Activated naive CD4-positive, alpha-beta T cell treated with anti-CD3 and anti-CD28 coated beads, Interleukin-2, amount 50 U/mL, for 16 hours (primary cell): ENCODE measurements around the gene RRP1B.
A peak's percentile ranks its signal among the peaks of the same experiment; 100 is the strongest.
"Not testable (repeated sequence)": the region's sequence is repeated elsewhere in the genome, so short reads cannot be mapped to it uniquely, and the experiment has no call there.

ENCODE experiments used
- DNase-seq: peaks from one replicate; pipeline ENCODE4 v3.0.0-alpha.2; 2020

The RRP1B gene, protein sequence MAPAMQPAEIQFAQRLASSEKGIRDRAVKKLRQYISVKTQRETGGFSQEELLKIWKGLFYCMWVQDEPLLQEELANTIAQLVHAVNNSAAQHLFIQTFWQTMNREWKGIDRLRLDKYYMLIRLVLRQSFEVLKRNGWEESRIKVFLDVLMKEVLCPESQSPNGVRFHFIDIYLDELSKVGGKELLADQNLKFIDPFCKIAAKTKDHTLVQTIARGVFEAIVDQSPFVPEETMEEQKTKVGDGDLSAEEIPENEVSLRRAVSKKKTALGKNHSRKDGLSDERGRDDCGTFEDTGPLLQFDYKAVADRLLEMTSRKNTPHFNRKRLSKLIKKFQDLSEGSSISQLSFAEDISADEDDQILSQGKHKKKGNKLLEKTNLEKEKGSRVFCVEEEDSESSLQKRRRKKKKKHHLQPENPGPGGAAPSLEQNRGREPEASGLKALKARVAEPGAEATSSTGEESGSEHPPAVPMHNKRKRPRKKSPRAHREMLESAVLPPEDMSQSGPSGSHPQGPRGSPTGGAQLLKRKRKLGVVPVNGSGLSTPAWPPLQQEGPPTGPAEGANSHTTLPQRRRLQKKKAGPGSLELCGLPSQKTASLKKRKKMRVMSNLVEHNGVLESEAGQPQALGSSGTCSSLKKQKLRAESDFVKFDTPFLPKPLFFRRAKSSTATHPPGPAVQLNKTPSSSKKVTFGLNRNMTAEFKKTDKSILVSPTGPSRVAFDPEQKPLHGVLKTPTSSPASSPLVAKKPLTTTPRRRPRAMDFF

DNA sequence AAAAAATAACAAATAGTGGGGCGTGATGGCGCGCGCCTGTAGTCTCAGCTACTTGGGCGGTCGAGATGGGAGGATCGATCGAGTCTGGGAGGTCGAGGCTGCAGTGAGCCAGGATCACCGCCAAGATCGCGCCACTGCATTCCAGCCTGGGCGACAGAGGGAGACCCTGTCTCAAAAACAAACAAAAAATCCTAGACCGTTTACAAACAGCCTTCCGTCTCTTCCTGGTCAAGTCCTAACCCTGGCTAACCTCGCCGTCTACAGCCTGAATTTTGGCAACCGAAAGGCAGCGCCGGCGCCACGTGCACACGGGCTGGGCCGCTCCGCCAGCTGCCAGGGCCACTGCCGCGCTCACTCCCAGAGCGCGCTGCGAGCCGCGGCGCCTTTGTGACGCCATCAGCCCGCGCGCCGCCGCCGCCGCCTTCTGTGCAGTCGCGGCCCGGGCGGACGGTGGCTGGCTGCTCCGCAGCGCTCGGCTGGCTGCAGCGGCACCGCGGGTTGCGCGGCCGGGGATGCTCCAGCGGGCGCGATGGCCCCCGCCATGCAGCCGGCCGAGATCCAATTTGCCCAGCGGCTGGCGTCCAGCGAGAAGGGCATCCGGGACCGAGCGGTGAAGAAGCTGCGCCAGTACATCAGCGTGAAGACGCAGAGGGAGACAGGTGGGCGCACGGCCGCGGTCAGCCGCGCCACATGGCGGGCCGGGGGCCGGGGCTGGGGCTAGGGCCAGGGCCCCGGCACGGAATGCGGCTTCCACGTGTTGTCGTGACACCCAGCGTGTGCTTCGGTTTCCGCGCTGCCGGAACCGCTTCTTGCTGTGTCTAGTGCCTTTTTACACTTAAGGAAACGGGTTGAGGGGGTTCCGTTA lies at the start of gene RRP1B, which contains the start of gene HSF2BP:
Gene RRP1B (plus strand): TSS at position 425 of the 865 bp plus-strand sequence. CDS start 105 bp downstream, at position 530.
Gene HSF2BP (minus strand): TSS at position 353 of the 865 bp plus-strand sequence. CDS start 1,392 bp downstream, outside the sequence.
- peak; percentile 83 for DNase-seq

DNA sequence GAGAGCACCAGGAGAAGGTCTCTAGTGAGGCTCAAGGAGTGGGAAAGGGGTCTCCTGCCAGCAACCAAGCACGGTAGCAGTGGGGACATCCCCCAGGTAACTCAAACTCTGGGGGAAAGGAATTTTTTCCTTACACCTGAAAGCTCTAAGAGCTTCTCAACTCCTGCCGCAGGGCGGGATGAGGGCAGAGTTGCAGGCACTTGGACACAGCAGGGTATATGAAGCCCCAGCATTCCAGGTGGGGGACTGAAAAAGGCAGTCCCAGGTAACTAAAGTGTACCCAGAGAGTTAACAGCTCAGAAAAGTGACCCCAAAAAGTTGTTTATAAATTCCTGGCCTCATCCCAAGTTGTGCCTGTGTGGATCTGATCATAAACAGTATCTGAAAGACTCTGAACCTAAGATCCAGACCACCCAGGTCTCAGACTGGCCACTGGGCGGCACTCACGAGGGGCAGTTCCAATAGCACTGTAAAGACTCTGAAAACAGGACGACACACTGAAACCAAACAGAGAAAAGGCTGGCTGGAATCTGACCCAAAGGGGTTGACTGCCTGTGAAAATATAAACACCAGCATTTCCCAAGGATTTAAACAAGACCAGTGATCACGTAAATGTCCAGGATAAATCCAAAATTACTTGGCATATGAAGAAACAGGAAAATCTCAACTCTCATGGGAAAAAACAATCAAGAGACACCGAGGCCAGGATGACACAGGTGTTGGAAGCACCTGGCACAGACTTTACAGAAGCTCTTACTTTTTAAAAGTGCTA lies 47.6 kb upstream of the RRP1B start:
- no peak for DNase-seq

DNA sequence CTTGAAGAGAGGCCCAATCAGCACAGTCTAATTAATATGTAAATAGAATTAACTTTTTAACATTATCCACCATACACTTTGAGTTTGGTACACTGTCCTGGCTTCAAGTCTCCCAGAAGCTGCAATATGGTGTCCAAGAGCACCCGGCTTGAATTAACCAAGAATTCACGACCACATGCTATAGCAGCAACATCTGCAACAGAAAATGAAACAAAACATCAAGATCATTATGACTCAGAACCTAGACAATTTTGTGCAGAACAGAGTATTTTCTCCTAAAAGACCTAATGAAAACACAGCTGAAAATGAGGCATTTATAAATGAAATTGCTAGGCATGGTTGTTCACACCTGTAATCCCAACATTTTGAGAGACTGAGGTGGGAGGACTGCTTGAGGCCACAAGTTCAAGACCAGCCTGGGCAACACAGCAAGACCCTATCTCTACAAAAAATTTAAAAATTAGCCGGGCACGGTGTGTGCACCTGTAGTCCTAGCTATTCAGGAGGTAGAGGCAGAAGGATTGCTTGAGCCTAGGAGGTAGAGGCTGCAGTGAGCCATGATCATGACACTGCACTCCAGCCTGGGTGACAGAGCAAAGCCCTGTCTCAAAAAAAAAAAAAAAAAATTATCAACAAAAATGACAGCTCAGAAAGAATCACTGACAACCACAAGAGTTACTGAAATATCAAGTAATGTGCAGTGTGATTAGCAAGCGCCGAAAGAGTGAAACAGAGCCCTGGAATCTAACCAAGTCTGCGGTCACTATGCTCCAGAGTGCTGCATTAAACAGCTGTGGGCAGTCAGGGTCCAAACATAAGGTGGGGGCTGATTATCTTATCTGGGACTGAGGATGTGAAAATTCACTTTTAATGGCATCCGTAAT lies 45.4 kb upstream of the RRP1B start:
- no peak for DNase-seq

DNA sequence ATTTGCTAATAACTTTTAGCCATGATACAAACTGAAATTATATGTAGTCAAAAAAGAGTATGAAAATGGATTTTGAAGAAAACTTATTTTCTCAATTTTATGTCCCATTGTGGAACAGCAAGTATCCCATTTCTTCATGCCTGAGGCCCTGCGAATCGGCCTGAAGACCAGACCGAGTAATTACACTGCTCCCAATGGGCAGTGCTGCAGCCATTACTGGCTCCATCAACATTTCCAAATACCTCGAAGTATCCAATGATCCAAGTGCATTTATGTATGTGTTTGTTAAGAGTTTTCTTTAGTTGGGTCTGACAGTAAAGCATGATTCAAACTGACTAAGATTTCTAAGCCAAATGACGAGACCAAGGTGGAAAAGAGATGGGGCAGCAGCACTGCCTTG lies 44.5 kb upstream of the RRP1B start:
- no peak for DNase-seq

DNA sequence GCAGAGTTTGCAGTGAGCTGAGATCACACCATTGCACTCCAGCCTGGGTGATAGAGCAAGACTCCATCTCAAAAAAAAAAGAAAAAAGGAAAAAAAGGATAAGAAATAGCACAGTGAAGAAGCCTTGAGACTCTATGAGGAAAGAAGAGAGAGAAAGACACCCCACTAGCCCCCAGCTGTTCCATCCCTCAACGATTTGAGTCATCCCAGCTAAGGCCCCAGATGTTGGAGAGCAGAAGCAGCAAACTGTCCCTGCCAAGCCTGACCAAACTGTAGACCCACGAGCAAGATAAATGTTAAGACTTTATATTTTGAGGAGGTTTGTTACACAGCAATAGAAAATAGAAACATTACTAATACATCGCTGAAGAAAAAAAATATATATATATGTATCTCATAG lies 42.5 kb upstream of the RRP1B start:
- not testable (repeated sequence) for DNase-seq

DNA sequence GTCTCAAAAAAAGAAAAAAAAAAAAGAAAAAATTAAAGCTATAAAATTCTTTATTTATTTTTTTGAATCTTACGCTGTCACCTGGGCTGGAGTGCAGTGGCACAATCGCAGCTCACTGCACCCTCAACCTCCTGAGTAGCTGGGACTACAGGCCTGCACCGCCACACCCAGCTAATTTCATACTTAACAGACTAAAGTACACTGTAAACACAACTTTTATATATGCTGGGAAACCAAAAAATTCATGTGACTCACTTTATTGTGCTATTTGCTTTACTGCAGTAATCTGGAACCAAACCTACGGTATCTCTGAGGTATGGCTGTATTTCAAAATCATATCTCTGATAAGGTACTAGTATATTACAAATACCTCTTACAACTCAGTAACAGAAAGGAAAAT lies 40.4 kb upstream of the RRP1B start:
- DNase-seq: no peak

DNA sequence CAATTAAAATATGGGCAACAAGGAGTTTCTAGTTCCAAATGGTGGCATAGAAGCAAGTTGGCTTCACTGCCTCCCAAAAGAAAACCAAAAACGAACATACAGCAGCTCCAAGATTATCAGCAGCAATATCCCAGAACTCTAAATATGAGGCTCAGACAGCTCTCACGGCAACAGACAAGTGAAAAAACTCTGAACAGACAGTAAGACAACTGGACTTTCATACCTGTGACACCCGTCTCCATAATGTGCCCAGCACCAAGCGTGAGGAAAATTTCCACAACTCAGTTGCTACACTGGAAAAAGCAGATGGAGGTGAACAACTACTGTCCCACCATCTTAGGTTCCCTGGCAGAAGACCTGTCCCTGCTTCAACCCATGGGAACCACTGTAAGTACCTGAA lies 40.0 kb upstream of the RRP1B start:
- DNase-seq: no peak

DNA sequence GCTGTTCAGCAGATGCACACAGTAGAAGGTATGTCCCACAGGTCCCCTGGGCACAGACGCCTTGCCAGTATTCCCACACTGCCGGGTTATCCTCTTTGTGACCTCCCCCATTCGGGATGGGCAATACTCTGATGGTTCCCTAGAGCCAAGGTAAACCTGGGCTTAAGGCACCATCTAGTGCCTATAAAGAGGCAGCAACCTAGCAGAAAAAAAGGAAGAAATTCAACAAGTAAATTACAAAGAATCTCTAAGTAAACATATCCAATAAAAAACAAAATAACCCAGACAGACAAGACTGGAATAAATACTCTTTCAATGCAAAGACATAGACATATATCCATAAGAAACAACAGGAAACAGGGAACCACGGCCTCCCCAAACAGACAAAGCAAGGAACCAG lies 39.5 kb upstream of the RRP1B start:
- no peak for DNase-seq

DNA sequence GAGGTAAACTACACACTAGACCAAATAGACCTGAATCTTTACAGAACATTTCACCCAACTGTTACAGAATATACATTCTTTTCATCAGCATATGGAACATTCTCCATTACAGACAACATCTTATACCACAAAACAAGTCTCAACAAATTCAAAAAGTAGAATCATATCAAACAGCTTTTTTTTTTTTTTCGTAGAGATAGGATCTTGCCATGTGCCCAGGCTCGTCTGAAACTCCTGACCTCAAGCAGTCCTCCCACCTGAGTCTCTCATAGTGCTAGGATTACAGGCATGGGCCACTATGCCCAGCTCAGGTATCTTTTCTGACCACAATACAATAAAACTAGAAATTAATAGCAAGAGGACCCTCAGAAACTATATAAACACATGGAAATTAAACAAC lies 36.6 kb upstream of the RRP1B start:
- DNase-seq: no peak

DNA sequence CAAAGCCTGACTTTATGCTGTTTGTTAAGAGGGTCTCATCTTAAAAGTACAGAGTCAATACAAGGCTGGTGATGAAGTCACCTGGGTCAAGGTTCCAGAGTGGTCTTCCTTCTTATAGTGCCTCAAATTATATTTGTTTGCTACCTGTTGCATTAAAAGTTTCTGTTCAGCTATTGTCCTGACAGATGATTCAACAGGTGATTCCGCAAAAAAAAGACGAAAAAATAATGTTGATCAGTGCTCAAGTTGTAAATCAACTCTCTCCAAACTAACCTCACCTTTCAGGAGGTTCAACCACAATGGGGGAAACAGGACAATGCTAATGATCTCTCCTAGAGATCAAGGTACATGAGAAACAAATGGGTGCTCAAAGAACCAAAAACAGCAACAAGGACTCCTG lies 35.8 kb upstream of the RRP1B start:
- DNase-seq: no peak

DNA sequence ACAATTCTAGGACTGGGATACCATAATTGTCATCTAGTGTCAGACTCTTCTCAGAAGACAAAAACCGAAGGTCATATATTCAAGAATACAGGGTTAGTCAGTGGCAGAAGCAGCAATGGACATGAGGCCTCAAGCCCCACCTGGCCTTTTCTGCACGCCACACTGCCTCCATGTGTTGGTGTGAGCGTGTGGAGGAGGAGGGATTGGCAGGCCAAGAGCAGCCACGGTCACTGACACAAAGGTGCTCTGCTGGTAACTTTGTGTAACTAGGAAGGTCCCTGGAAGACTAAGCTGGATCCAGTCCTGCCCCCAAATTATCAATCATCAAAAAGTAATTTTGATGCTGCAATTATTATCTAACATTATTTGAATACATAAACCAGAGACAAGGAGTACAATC lies 35.0 kb upstream of the RRP1B start:
- no peak for DNase-seq

DNA sequence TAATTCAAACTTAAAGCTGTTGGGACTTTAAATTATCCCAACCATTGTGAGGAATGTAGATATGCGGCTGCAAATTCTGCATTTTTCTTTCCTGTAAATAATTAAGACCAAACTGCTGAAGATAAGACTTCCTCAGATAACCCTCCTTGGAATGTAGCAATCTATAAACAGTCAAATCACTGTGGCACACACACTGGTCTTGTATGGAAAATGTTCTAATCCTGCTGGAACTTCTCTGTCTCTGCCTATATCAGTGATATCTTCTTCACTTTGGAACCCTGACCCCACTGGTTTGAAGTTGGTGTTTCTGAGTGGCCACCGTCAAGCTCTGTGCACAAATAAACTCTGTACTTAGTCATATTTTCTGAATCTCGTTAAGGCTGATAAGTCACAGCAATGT lies 33.0 kb upstream of the RRP1B start:
- DNase-seq: no peak

DNA sequence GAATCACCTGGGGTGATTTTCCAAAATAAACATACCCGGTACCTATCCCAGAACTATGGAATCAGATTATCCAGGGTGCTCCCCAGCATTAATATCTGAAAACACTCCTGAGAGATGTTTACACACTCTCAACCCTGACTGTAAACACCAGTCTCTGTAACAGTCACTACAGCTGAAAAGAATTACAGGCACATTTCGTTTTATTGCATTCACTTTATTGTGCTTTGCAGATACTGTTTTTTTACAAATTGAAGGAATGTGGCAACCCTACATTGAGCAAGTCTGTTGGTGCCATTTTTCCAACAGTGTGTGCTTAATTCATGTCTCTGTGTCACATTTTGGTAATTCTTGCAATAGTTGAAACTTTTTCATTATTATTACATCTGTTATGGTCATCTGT lies 31.8 kb upstream of the RRP1B start:
- DNase-seq: no peak

DNA sequence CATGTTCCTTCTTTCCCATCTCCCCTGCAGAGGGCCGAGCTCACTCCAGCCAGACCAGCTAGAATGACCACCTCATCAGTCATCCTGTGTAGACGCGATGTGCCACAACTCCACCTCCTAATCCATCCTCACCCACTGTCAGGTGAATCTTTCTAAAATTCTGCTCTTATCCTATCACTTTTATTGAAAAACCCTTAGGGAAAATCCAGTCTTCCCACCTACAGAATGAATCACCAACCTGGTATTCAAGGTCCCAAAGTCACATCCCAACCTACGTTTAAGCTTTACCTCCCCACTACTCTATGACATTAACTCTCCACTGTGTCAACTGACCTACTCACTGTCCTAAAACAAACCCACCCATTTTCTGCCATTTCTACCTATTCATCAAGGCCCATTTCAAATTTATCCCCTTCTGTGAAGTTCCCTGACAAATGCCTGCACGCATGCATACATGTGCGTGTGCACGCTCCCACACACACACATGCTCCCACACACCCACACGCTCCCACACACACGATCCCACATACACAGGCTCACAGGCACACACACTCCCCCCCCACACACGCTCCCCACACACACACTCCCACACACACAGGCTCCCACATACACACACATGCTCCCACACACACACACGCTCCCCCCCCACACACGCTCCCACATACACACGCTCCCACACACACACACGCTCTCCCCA lies 27.8 kb upstream of the RRP1B start:
- DNase-seq: no peak

DNA sequence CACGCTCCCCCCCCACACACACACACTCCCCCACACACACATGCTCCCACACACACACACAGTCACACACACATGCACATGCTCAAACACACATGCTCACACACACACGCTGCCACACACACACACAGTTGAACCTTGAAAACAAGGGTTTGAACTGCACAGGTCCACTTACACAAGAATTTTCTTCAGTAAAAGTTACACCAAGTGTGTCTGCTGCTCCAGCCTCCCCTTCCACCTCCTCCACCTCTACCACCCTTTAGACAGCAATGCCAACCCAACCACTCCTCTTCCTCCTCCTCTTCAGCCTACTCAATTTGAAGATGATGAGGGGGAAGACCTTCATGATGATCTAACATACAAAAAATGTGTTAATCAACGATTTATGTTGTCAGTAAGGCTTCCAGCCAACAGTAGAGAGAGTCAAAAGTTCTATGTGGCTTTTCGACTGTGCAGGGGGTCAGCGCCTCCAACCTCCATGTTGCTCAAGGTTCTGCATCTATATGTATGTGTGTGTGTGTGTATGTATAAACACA lies 26.9 kb upstream of the RRP1B start:
- no peak for DNase-seq

DNA sequence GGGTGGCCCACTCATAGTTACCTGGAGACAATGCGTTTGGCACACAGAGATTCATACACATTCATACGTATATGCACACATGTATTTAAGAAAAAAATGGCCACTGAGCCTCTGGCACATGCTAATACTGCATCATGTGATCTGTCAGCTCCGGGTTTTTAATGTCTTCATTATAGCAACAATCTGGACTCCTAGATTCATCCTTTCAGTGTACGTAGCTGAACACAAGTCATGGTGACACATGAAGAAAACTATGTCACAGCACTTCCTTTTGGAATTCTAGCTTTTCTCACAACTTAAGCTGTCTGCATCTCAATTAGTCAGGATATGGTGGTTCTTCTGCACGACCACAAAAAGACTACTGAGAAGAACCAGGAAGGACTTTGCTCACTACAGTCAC lies 24.7 kb upstream of the RRP1B start:
- DNase-seq: no peak

DNA sequence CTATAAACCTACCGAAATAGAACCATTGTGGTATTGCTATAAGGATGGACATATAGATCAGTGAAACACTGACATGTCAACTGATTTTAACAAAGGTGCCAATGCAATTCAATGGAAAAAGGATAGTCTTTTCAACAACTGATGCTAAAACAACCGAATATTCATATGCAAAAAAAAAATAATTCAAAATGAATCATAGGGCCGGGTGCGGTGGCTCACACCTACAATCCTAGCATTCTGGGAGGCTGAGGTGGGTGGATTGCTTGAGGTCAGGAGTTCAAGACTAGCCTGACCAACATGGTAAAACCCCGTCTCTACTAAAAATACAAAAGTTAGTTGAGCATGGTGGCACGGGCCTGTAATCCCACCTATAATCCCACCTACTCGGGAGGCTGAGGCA lies 23.9 kb upstream of the RRP1B start:
- DNase-seq: no peak

DNA sequence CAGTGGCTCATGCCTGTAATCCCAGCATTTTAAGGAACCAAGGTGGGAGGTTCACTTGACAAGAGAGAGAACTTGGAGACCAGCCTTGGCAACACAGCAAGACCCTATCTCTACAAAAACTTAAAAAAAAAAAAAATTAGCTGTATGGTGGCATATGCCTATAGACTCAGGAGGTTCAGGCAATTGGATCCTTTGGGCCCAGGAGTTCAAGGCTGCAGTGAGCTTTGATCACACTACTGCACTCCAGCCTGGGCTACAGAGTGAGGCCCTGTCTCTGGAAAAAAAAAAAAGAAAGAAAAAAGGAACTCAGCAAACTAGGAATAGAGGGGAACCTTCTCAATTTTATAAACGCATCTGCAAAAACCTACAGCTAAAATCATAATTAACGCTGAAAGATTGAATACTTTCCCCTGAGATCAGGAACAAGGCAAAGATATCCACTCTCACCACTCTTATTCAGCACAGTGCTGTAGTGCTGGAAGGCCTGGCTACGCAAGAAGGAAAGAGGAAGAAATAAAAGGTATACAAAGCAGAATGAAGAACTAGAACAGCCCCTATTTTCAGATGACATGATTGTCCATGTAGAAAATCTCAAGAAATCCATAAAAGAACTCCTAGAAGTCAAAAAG lies 21.7 kb upstream of the RRP1B start:
- DNase-seq: no peak

DNA sequence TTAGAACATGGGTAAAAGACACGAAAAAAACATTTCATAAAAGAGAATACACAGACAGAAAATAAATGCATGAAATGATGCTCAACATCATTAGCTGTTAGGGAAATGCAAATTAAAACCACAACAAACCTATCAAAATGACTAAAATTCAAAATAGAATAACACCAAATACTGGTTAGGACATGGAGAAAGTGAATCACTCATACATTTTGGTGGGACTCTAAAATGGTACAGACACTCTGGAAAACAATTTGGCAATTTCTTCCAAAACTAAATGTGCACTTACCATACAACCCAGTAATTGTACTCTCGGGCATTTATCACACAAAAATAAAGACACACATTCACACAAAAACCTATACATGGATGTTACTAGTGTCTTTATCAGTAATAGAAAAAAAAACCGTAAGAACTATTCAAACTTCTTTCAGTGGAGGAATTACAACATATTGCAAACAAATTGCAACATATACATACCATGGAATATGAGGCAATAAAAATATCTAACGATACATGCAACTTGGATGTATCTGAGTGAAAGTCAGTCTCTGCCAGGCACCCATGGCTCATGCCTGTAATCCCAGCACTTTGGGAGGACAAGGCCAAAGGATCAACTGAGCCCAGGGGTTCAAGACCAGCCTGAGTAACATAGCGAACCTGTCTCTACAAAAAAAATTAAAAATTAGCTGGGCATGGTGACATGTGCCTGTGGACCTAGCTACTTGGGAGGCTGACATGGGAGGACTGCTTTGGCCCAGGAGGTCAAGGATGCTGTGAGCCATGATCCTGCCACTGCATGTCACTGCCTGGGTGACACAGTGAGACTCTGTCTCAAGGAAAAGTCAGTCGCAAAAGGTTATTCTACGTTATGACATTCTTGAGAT lies 19.6 kb upstream of the RRP1B start:
- DNase-seq: no peak
